Measurements from ENCODE around the gene MED22.
"Not testable (repeated sequence)": the region's sequence is repeated elsewhere in the genome, so short reads cannot be mapped to it uniquely, and the experiment has no call there.

Gene MED22

DNA sequence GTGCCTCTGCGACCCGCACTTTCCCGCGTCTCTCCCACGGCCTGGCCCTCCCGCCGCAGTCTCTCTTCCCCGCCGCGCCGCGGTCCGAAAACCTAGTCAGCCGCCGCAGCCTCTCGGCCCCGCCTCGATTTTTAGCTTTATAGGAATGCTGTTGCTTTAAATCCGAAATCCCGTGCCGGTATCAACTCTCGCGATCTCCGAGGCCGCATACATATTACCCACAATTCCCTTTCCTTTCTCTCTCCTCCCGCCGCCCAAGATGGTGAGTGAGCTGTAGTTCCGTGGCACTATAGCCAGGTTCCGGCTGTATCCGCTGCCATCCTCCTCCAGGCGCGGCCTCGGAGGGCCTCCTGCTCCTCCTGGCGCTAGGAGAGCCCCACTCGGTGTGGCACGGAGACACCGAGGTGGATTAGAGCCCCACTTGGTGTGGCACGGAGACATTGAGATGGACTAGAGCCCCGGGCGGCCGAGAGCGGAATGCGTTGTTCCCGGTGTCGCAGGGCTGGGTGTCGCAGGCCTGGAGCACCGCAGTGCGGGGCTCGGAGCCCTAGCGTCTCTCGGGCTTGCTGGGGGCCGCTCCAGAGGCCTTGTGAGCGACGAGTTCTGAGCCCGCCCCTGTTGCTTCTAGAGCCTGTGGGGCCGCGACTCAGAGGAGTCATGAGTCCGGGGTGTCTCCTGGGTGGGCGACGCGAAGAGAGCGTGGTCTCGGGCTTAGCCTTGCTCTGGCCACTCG, at the start of gene MED22, which contains the start of gene RPL7A:
Gene MED22 (minus strand): TSS at position 147 of the 733 bp plus-strand sequence. CDS start 1,469 bp downstream, outside the sequence.
Gene RPL7A (plus strand): TSS at position 234 of the 733 bp plus-strand sequence. CDS start 26 bp downstream, at position 260.
- DNase-seq: peak; percentile 91

DNA sequence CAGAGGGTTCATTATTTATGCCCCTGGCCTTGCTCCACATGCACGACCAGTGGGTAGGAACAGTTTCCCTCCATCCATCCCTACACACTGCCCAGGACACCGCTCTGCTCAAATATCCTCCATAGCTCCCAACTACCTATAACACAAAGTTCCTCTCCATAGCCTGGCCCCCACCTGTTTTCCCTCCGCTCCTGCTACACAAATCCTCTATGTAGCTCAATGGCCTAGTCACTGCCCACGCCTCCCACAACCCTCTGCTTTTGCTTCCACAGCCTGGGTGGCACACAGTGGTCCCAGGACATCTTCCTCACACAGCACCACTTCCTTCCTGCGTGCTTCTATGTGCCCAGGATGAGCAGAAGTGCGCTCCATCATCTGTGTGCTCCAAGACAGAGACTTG, 49.4 kb upstream of the MED22 start:
- no peak for DNase-seq

DNA sequence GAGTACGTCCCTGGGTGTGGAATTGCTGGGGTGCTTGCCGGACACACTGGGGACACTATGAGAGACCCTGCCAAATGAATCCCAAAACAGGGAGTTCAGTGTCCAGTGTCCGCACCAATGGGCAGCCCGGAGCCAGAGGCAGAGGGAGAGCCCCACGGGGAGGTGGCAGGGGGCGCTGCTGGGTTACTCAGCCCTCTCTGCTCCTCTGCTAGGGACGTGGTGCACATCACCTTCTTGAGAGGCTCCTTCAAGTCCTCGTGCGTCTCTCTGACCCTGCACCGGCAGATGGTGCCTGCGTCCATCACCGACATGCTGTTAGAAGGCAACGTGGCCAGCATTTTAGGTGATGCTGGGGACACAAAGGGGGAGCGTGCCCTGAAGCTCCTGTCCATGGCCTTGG, 49.0 kb upstream of the MED22 start:
- DNase-seq: no peak

- no peak for DNase-seq
Measured at GRCh38 chr9:133394687-133395271, 46.8 kb upstream of the MED22 start.

GRCh38 chr9:133393399-133393798, 45.5 kb upstream of the MED22 start:
- no peak for DNase-seq

DNA sequence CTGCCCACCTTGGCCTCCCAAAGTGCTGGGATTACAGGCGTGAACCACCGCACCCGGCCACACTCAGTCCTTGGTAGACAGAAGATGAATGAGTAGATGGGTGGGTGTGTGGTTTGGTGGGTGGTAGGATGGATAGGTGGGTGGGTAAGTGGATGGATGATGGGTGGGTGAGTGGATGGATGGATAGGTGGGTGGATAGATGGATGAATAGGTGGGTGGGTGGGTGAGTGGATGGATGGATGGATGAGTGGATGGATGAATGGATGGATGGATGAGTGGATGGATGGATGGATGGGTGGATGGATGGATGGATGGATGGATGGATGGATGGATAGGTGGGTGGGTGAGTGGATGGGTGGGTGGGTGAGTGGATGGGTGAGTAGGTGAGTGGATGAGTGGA, 44.4 kb upstream of the MED22 start:
- DNase-seq: not testable (repeated sequence)

GRCh38 chr9:133391449-133391848, 43.5 kb upstream of the MED22 start:
- DNase-seq: not testable (repeated sequence)

DNA sequence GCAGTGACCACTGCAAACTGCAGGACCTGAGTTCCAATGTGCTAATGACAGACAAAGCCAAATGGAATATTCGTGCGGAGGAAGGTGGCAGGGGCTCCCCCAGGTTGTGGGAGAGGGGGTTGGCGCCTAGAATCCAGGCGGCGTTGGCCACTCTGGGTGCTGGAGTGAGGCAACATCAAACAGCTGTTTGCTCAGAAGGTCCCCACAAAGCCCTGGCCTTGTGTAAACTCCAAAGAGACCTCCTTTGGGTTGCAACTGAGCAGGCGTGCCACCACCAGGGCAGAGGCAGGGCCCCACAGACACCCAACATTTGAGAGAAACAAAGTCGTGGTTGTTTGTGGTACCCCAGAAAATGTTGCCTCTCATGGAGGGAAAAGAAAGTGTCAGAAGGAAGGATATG, 42.8 kb upstream of the MED22 start:
- DNase-seq: no peak

DNA sequence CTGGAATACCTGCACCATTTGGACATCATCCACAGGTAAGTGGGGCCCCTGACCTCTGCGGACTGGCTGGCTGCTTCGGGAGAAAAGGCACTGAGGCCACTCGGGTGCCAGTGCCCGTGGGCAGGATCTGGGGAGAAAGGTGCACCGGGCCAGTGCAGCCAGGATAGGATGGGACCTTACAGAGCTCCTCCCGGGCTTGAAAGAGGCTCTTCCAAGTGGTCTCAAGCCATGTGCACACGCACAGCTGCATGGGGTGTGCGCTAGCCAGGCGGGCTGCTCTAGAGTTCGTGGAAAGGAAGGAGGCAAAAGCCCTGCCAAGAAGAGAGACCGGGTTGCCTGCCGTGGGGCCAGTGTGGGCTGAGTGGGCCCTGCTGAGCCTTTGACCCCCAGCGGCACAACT, 41.6 kb upstream of the MED22 start:
- DNase-seq: no peak

DNA sequence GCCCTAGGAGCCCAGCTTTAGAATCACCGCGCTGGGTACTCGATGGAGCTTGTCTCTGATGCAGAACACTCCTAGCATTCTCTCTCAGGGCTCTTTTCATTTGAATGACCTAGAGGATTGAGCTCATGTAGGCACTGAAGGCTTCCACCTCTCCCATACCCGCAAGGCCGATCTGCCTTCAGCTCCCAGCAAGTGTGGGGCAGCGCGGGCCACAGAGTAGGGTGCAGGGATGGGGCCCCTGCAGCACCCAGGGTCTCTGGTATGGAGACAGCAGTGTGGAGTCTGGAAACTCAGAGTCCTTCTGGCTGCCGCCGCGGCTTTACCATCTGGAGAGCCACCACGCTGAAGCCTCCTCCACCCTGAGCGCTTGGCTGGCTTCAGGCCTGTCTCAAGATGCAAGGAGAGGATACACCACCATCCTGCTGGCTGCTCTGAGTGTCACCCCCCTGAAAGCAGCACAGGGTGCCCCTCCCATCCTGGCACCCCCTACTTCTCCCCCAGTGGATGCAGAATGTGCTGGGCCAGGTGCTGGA, 41.2 kb upstream of the MED22 start:
- DNase-seq: no peak

- no peak for DNase-seq
Measured at GRCh38 chr9:133387680-133388079, 39.7 kb upstream of the MED22 start.

GRCh38 chr9:133386338-133386737, 38.4 kb upstream of the MED22 start:
- no peak for DNase-seq

- no peak for DNase-seq
Measured at GRCh38 chr9:133385452-133385851, 37.5 kb upstream of the MED22 start.

GRCh38 chr9:133384736-133385321, 36.9 kb upstream of the MED22 start:
- no peak for DNase-seq

- DNase-seq: no peak
Measured at GRCh38 chr9:133383438-133383837, 35.5 kb upstream of the MED22 start.

DNA sequence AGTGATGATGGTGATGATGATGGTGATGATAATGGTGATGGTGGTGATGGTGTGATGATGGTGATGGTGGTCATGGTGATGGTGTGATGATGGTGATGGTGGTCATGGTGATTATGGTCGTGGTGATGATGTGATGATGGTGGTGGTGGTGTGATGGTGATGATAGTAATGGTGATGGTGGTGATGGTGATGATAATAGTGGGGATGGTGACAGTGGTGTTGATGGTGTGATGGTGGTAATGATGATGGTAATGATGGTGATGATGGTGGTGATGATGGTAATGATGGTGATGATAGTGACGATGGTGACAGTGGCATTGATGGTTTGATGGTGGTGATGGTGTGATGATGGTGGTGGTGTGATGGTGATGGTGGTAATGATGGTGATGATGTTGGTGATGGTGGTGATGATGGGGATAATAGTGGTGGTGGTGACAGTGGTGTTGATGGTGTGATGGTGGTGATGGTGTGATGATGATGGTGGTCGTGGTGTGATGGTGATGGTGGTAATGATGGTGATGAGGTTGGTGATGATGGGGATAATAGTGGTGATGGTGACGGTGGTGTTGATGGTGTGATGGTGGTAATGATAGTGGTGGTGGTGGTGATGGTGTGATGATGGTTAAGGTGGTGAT, 34.7 kb upstream of the MED22 start:
- no peak for DNase-seq

DNA sequence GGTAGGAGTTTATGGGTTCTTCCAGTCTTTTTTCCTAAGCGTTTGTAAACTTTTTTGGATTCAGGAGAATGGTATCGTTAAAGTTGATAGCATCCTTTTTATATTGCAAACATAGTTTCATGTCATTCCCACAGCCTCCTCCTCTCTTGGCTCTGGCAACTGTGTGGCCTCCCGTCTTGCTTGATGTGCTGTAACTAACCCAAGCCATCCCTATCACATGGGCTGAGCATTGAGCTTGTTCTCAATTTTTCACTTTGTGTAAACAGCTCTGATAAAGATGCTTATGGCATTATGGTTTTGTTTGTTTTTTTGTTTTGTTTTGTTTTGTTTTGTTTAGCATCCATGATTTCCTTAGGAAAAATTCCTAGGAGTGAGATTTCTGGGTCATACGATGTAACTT, 32.8 kb upstream of the MED22 start:
- no peak for DNase-seq

- DNase-seq: no peak
Measured at GRCh38 chr9:133379153-133380086, 31.5 kb upstream of the MED22 start.

GRCh38 chr9:133378408-133378962, 30.6 kb upstream of the MED22 start:
- DNase-seq: no peak

- no peak for DNase-seq
Measured at GRCh38 chr9:133377721-133378216, 29.8 kb upstream of the MED22 start.

DNA sequence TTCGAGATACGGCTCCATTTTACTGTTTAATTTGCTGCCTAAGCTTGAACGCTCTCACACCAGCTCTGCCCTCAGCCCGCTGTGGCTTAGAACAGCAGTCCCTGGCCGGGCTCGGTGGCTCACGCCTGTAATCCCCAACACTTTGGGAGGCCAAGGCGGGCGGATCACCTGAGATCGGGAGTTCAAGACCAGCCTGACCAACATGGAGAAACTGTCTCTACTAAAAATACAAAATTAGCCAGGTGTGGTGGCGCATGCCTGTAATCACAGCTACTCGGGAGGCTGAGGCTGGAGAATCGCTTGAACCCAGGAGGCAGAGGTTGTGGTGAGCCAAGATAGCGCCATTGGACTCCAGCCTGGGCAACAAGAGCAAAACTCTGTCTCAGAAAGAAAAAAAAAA, 29.3 kb upstream of the MED22 start:
- DNase-seq: not testable (repeated sequence)

Measured in stimulated activated CD4-positive, alpha-beta T cell treated with anti-CD3 and anti-CD28 coated beads, Interleukin-4, amount 100 ng/mL, for 1 hour (primary cell).